PC-3 (cell line): ENCODE results near the gene DPEP2NB. TPM values are rescaled to one million over a fixed set of nuclear protein-coding genes. Genes with fewer than 3 reads are reported as not detected.
"Not testable (repeated sequence)": the region's sequence is repeated elsewhere in the genome, so short reads cannot be mapped to it uniquely, and the experiment has no call there.

Source experiments
- ATAC-seq: fragments of 200-7000 bp; cut with Tn5 transposase; 2 replicates; pipeline ENCODE4 v1.9.1; 2020; ENCODE audit warnings: mild to moderate bottlenecking, moderate library complexity
- BruUV-seq: library from RNA; stranded (reverse); fragments of 400-500 nt; replicated peaks from 2 replicates; lab custom pipeline; 2021; lab: Mats Ljungman, UMichigan
- CTCF ChIA-PET: fragments of 300-600 bp; sonication (Branson Sonifier 250); formaldehyde crosslinking; loops from one replicate; lab custom pipeline; 2022; ENCODE audit warnings: antibody characterized with exemption; lab: Charles Lee
- POLR2A ChIA-PET: fragments of 300-600 bp; sonication (Branson Sonifier 250); formaldehyde crosslinking; loops from one replicate; lab custom pipeline; 2022; ENCODE audit warnings: antibody characterized with exemption; ENCODE audit not compliant: unreplicated experiment; lab: Charles Lee
- DNase-seq: peaks from one replicate; pipeline ENCODE4 v3.0.0-alpha.2; 2015
- H2AFZ ChIP-seq: fragments of 300-600 bp; sonication (generic); 2 replicates; pipeline ENCODE4 v1.6.0; 2016; ENCODE audit warnings: antibody characterized with exemption, low read length
- H3F3A ChIP-seq: fragments of 300-600 bp; sonication (generic); one replicate; pipeline ENCODE4 v1.6.0; 2017; ENCODE audit warnings: antibody characterized with exemption, low read length, control low read depth, mild to moderate bottlenecking; ENCODE audit not compliant: unreplicated experiment
- H3K27ac ChIP-seq: fragments of 300-600 bp; sonication (generic); 2 replicates; pipeline ENCODE4 v1.5.1; 2016; ENCODE audit warnings: mild to moderate bottlenecking, low read length
- H3K27me3 ChIP-seq: fragments of 300-600 bp; sonication (generic); 2 replicates; pipeline ENCODE4 v1.6.1; 2016; ENCODE audit warnings: low read length, mixed read lengths
- H3K36me3 ChIP-seq: fragments of 300-600 bp; sonication (generic); 2 replicates; pipeline ENCODE4 v1.6.1; 2016; ENCODE audit warnings: low read depth, mixed run types, low read length, mixed read lengths
- H3K4me1 ChIP-seq: fragments of 300-600 bp; sonication (generic); 2 replicates; pipeline ENCODE4 v1.5.1; 2016; ENCODE audit warnings: low read length; ENCODE audit not compliant: insufficient read depth
- H3K4me2 ChIP-seq: fragments of 300-600 bp; sonication (generic); 2 replicates; pipeline ENCODE4 v1.6.0; 2016; ENCODE audit warnings: low read length
- H3K4me3 ChIP-seq: fragments of 300-600 bp; sonication (generic); 2 replicates; pipeline ENCODE4 v1.5.1; 2016; ENCODE audit warnings: mild to moderate bottlenecking, low read length, mixed read lengths
- H3K79me2 ChIP-seq: fragments of 300-600 bp; sonication (generic); 2 replicates; pipeline ENCODE4 v1.6.1; 2017; ENCODE audit warnings: low read length, mixed read lengths
- H3K9ac ChIP-seq: fragments of 300-600 bp; sonication (generic); 2 replicates; pipeline ENCODE4 v1.6.0; 2016; ENCODE audit warnings: mild to moderate bottlenecking, low read length
- H3K9me2 ChIP-seq: fragments of 300-600 bp; sonication (generic); replicated peaks from 2 replicates; pipeline ENCODE4 v1.6.1; 2016; ENCODE audit warnings: mixed run types, low read length, mixed read lengths
- H3K9me3 ChIP-seq: fragments of 300-600 bp; sonication (generic); 2 replicates; pipeline ENCODE4 v1.6.1; 2016; ENCODE audit warnings: low read length, mixed read lengths
- H4K20me1 ChIP-seq: fragments of 300-600 bp; sonication (generic); 2 replicates; pipeline ENCODE4 v1.6.1; 2016; ENCODE audit warnings: low read length, mixed read lengths
- EZH2 ChIP-seq: fragments of 300-600 bp; sonication (generic); IDR thresholded peaks from one replicate; pipeline ENCODE4 v1.6.1; 2017; ENCODE audit warnings: antibody characterized with exemption, mild to moderate bottlenecking, low read length; ENCODE audit not compliant: unreplicated experiment
- EZH2phosphoT487 ChIP-seq: fragments of 300-600 bp; sonication (generic); IDR thresholded peaks from 2 replicates; pipeline ENCODE4 v1.6.1; 2018; ENCODE audit warnings: mild to moderate bottlenecking, antibody characterized with exemption, low read length, borderline replicate concordance
- intact Hi-C: fragments of 100-400 bp; cut with micrococcal nuclease; formaldehyde crosslinking; loops from 2 replicates; pipeline ENCODE4 v1.9.0; 2023
- total RNA-seq: library from RNA; depleted of rRNA; stranded (reverse); fragments of >200 nt; gene quantifications from 2 replicates; pipeline ENCODE4 v1.2.3, GENCODE V29; 2014
- TF ChIP-seq, protein P1 (sequence below): fragments of 300-600 bp; sonication (generic); conservative IDR thresholded peaks from 2 replicates; pipeline ENCODE4 v1.5.1; 2017; ENCODE audit warnings: antibody characterized with exemption, low read depth, mild to moderate bottlenecking, low read length

Gene DPEP2NB
- total RNA-seq, 1 experiment from 2014 or later: not detected

DNA sequence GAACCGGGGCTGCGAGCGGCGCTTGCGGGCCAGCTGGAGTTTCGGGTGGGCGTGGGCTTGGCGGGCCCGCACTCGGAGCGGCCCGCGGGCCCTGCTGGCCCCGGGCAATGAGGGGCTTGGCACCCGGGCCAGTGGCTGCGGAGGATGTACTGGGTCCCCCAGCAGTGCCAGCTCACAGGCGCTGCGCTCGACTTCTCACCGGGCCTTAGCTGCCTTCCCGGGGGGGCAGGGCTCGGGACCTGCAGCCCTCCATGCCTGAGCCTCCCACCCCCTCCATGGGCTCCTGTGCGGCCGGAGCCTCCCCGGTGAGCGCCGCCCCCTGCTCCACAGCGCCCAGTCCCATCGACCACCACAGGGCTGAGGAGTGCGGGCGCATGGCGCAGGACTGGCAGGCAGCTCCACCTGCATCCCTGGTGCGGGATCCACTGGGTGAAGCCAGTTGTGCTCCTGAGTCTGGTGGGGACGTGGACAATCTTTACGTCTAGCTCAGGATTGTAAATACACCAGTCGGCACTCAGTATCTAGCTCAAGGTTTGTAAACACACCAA lies 17.4 kb downstream of the DPEP2NB start:
- H3K27me3 ChIP-seq, H3F3A ChIP-seq, H3K4me3 ChIP-seq, POLR2A ChIA-PET, DNase-seq, H2AFZ ChIP-seq, BruUV-seq, H3K4me1 ChIP-seq, intact Hi-C loops, H3K9me3 ChIP-seq, H3K27ac ChIP-seq, H3K36me3 ChIP-seq, ATAC-seq, H3K79me2 ChIP-seq, H3K4me2 ChIP-seq, H3K9me2 ChIP-seq, H4K20me1 ChIP-seq, CTCF ChIA-PET, H3K9ac ChIP-seq: not testable (repeated sequence)

DNA sequence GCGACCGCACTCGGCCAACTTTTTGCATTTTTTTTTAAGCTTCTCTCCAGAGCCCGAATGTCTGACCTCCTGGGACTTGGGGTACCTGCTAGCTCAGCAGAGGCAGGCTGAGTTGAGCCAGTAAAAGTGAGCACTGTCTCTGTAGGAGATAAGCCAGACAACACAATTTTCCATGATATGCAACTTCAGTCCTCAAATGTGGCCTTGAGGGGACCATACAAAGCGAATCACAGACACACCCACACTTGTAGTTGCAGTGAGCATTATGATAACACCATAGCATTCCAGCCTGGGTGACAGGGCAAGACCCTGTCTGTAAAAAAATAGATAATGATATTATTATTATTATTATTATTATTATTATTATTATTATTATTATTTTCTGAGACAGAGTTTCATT lies 19.0 kb downstream of the DPEP2NB start:
- Histone ChIP-seq H3K27ac (no peak overlapping the region), H3K9me2 (no peaks in the 10 kb centered on the region), H4K20me1 (no peaks in the 10 kb centered on the region), H2AFZ (no peak overlapping the region), H3F3A (no peaks in the 10 kb centered on the region), H3K36me3 (no peaks in the 10 kb centered on the region), H3K79me2 (no peaks in the 10 kb centered on the region), H3K27me3 (no peaks in the 10 kb centered on the region), H3K9me3 (no peaks in the 10 kb centered on the region), H3K4me3 (no peak overlapping the region), H3K4me1 (peaks cover 4% of the 10 kb centered on the region; the same call in 1 of the 2 replicates), H3K9ac (no peak overlapping the region), H3K4me2 (no peak overlapping the region)
- ATAC-seq: no peak
- no peak for DNase-seq
- TF ChIP-seq, protein P1, sequence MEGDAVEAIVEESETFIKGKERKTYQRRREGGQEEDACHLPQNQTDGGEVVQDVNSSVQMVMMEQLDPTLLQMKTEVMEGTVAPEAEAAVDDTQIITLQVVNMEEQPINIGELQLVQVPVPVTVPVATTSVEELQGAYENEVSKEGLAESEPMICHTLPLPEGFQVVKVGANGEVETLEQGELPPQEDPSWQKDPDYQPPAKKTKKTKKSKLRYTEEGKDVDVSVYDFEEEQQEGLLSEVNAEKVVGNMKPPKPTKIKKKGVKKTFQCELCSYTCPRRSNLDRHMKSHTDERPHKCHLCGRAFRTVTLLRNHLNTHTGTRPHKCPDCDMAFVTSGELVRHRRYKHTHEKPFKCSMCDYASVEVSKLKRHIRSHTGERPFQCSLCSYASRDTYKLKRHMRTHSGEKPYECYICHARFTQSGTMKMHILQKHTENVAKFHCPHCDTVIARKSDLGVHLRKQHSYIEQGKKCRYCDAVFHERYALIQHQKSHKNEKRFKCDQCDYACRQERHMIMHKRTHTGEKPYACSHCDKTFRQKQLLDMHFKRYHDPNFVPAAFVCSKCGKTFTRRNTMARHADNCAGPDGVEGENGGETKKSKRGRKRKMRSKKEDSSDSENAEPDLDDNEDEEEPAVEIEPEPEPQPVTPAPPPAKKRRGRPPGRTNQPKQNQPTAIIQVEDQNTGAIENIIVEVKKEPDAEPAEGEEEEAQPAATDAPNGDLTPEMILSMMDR: no peak
- no peak for TF ChIP-seq EZH2
- no peak for TF ChIP-seq EZH2phosphoT487
- no TSS peak for BruUV-seq
- intact Hi-C loops: no loop called here
- ChIA-PET CTCF (no interaction called here), POLR2A (no interaction called here)

DNA sequence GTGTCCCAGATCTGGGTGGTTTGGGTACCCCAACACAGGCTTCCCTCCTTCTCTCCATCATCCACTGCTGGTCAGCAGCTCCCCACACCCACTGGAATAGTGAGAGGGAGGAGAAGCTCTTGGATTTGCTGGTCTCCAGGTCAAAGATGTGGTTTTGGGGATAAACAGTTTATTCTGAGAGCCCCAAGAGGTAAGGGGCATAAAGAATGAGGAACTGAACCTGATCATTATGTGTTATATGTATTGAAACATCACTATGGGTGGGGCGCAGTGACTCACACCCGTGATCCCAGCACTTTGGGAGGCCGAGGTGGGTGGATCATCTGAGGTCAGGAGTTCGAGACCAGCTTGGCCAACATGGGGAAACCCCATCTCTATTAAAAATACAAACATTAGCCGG lies 20.3 kb downstream of the DPEP2NB start:
- POLR2A ChIA-PET: no interaction called here
- DNase-seq (no peak), ATAC-seq (no peak)
- H3K4me2 ChIP-seq: no peak overlapping the region
- no peaks in the 10 kb centered on the region for H3K79me2 ChIP-seq
- H4K20me1 ChIP-seq: no peaks in the 10 kb centered on the region
- H3K9me2 ChIP-seq: no peaks in the 10 kb centered on the region
- no peaks in the 10 kb centered on the region for H3K36me3 ChIP-seq
- peaks cover 4% of the 10 kb centered on the region; the same call in 1 of the 2 replicates for H3K4me1 ChIP-seq
- TF ChIP-seq, protein P1: no peak
- TF ChIP-seq EZH2: no peak
- H3F3A ChIP-seq: no peaks in the 10 kb centered on the region
- no peak overlapping the region for H2AFZ ChIP-seq
- H3K9me3 ChIP-seq: no peaks in the 10 kb centered on the region
- BruUV-seq: no TSS peak
- no peaks in the 10 kb centered on the region for H3K27me3 ChIP-seq
- H3K4me3 ChIP-seq: no peak overlapping the region
- CTCF ChIA-PET: no interaction called here
- H3K9ac ChIP-seq: no peak overlapping the region
- intact Hi-C loops: no loop called here
- no peak overlapping the region for H3K27ac ChIP-seq

DNA sequence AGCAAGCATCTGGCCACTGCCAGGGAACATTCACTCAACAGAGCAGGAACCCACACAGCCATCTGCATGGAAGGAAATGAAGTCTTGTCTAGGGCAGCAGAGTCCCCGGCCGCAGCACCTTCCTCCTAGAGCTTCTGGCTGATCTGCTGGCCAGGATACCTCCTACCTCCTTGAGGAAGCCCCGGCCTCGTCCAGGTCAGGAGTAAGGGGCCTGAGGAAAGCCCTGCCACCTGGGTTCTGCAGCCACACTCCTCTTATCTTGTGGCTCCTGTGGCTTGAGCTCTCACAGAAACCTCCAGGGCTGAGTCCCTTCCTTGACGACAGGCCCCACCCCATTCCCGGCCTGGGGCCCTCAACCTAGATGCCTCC lies 21.7 kb downstream of the DPEP2NB start:
- ATAC-seq, POLR2A ChIA-PET, H3F3A ChIP-seq, H4K20me1 ChIP-seq, H3K27ac ChIP-seq, H3K36me3 ChIP-seq, H3K9me3 ChIP-seq, BruUV-seq, H3K4me3 ChIP-seq, H3K27me3 ChIP-seq, DNase-seq, H3K9ac ChIP-seq, H3K9me2 ChIP-seq, intact Hi-C loops, H3K4me1 ChIP-seq, H3K4me2 ChIP-seq, H2AFZ ChIP-seq, H3K79me2 ChIP-seq: not testable (repeated sequence)
- CTCF ChIA-PET: interaction anchor here (0.6 kb wide), 1 partner anchor 37 kb away, joined by 3 read pairs; no protein-coding TSS in a partner anchor
